ENCODE results near the gene CELSR2.

CELSR2 gene

DNA sequence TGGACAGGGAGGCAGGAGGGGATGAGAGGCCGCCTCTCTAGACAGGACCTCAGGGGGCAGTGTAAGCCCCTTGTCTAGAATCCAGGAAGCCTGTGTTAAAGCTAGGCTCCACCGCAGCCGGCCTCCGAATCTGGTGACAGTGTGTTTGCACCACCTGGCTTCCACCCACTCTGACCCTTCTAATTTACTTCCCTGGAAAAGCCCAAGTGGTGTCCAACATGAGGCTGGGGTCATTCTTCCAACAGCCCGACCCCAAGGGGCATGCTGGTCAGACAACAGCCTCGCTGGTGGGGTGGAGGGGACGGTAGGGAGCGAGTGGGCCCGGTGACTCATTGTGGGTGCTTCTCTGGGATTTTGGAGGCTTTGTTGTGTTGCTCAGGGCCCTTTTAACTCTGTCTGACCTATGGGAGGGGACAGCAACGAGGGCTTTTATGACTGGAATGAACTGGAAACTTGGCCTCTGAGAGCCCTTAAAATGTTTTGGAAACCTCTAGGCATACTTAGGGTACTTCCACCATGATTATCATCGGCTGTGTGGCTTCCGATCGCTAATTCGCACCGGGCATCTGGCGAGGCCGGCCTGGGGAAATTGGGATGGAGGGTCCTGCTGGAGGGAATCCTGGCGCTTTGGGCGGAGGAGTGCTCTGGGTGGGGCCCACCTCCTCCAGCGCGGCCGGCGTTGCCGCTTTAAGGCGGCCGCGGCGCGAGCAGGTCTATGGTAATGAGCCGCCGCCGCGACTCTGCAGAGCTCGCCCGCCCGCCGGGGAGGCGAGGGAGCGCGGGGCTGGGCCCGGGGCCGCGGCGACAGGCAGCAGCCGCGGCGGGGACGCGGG is at the start of gene CELSR2:
Gene CELSR2 (plus strand): TSS at position 743 of the 833 bp plus-strand sequence. CDS start 541 bp downstream, outside the sequence.
- DNase-seq (ENCODE audit: low spot score in 2 of 2) (peak; percentile 33 to 81), ATAC-seq (peak; percentile 90)
- Mint-ChIP-seq H3K4me3 (peak within 1 kb of the TSS; percentile 58), H3K4me1 (peaks cover 39% of the 10 kb centered on the region), H3K36me3 (no peaks in the 10 kb centered on the region), H3K27ac (no peak within 1 kb of the TSS), H3K9me3 (no peaks in the 10 kb centered on the region)

DNA sequence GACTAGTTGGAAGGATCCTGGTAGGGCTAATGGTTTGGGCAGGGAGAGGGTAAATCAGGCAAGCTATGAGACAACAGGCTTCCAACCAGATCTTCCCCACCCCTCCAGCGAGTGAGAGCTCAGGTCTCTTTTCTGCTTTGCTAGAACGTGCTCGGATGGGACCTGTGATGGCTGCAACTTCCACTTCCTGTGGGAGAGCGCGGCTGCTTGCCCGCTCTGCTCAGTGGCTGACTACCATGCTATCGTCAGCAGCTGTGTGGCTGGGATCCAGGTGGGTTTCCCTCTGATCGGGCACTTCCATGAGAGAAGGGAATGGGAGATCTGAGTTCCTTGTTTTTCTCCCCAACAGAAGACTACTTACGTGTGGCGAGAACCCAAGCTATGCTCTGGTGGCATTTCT is 49.6 kb upstream of the CELSR2 start:
- Mint-ChIP-seq H3K4me3 (no peak overlapping the region), H3K27ac (peak overlapping the region; percentile 50), H3K9me3 (no peaks in the 10 kb centered on the region), H3K4me1 (peaks cover 27% of the 10 kb centered on the region), H3K36me3 (no peaks in the 10 kb centered on the region)
- ATAC-seq: no peak
- no peak for DNase-seq (ENCODE audit: low spot score in 2 of 2)

GRCh38 chr1:109201123-109201703 is 48.1 kb upstream of the CELSR2 start:
- Mint-ChIP-seq H3K27ac (peak overlapping the region; percentile 70), H3K9me3 (no peaks in the 10 kb centered on the region), H3K36me3 (no peaks in the 10 kb centered on the region), H3K4me3 (no peak overlapping the region), H3K4me1 (peaks cover 27% of the 10 kb centered on the region)
- DNase-seq (ENCODE audit: low spot score in 2 of 2) (peak; percentile 44 to 65), ATAC-seq (peak; percentile 90)

GRCh38 chr1:109204484-109204883 is 44.9 kb upstream of the CELSR2 start:
- H3K27ac Mint-ChIP-seq: no peak overlapping the region
- no peak for ATAC-seq
- H3K4me3 Mint-ChIP-seq: no peak overlapping the region
- DNase-seq (ENCODE audit: low spot score in 2 of 2): no peak
- H3K36me3 Mint-ChIP-seq: no peaks in the 10 kb centered on the region
- peaks cover 11% of the 10 kb centered on the region for H3K4me1 Mint-ChIP-seq
- H3K9me3 Mint-ChIP-seq: no peaks in the 10 kb centered on the region

- H3K9me3 Mint-ChIP-seq: no peaks in the 10 kb centered on the region
- H3K36me3 Mint-ChIP-seq: no peaks in the 10 kb centered on the region
- DNase-seq (ENCODE audit: low spot score in 2 of 2) (no peak), ATAC-seq (no peak)
- H3K4me1 Mint-ChIP-seq: no peaks in the 10 kb centered on the region
- no peak overlapping the region for H3K4me3 Mint-ChIP-seq
- H3K27ac Mint-ChIP-seq: no peak overlapping the region
Measured at GRCh38 chr1:109206339-109206738, 43.0 kb upstream of the CELSR2 start.

GRCh38 chr1:109207467-109208103 is 41.8 kb upstream of the CELSR2 start:
- H3K36me3 Mint-ChIP-seq: no peaks in the 10 kb centered on the region
- H3K4me1 Mint-ChIP-seq: no peaks in the 10 kb centered on the region
- H3K4me3 Mint-ChIP-seq: no peak overlapping the region
- DNase-seq (ENCODE audit: low spot score in 2 of 2): no peak
- H3K9me3 Mint-ChIP-seq: no peaks in the 10 kb centered on the region
- no peak overlapping the region for H3K27ac Mint-ChIP-seq
- ATAC-seq: no peak

DNA sequence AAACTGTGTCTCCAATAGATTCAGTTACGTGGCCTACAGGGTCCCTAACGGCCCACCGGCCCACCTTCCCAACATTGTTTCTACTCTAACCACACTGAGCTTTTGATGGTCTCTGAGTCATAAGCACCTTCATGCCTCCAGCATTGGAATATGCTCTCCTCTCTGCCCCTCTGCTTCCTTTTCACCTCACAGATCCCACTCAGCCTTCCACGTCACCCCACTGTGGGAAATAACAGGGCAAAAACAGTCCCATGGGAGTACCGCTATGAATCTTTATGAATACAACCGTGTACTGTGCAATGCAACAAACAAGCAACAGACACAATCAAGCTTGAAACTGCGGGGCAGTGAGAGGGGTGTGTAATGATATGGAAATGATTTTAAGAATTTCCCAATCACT is 40.9 kb upstream of the CELSR2 start:
- H3K9me3 Mint-ChIP-seq: no peaks in the 10 kb centered on the region
- DNase-seq (ENCODE audit: low spot score in 2 of 2) (no peak), ATAC-seq (no peak)
- no peak overlapping the region for H3K27ac Mint-ChIP-seq
- no peak overlapping the region for H3K4me3 Mint-ChIP-seq
- no peaks in the 10 kb centered on the region for H3K4me1 Mint-ChIP-seq
- H3K36me3 Mint-ChIP-seq: peaks cover 3% of the 10 kb centered on the region

DNA sequence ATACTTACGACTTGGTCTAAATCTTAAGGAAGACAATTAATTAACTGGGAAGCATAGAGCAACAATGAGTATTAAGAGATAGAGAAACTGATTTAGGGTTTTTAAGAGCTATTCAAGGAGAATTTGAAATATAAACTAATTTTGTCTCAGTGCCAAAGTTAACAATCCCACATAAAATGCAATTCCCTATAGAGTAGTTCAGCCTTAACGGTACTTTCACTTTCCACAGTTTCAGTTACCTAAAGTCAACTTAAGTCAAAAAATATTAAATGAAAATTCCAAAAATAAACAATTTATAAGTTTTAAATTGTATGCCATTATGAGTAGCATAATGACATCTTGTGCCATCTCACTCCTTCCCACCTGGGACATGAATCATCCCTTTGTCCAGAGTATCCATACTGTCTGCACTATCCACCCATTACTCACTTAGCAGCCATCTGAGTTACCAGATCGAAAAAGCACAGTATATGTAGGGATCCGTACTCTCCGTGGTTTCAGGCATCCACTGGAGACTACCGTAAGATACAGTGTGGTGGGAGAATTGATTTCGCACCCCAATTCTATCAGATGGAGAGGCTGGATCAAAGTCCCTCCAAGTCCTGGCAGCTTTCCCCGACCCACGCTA is 40.4 kb upstream of the CELSR2 start:
- no peak for DNase-seq (ENCODE audit: low spot score in 2 of 2)
- Mint-ChIP-seq H3K4me3 (no peak overlapping the region), H3K9me3 (no peaks in the 10 kb centered on the region)

GRCh38 chr1:109210058-109210457 is 39.3 kb upstream of the CELSR2 start:
- Mint-ChIP-seq H3K9me3 (no peaks in the 10 kb centered on the region), H3K4me3 (no peak overlapping the region), H3K4me1 (no peaks in the 10 kb centered on the region), H3K36me3 (peaks cover 20% of the 10 kb centered on the region), H3K27ac (no peak overlapping the region)
- ATAC-seq: no peak
- no peak for DNase-seq (ENCODE audit: low spot score in 2 of 2)

More for the DNA sequence above, 40.4 kb upstream of the CELSR2 start:
- no peak for ATAC-seq
- no peak overlapping the region for H3K27ac Mint-ChIP-seq
- peaks cover 8% of the 10 kb centered on the region for H3K36me3 Mint-ChIP-seq
- no peaks in the 10 kb centered on the region for H3K4me1 Mint-ChIP-seq

- ATAC-seq (no peak), DNase-seq (ENCODE audit: low spot score in 2 of 2) (no peak)
Measured at GRCh38 chr1:109213345-109213823, 36.0 kb upstream of the CELSR2 start.

DNA sequence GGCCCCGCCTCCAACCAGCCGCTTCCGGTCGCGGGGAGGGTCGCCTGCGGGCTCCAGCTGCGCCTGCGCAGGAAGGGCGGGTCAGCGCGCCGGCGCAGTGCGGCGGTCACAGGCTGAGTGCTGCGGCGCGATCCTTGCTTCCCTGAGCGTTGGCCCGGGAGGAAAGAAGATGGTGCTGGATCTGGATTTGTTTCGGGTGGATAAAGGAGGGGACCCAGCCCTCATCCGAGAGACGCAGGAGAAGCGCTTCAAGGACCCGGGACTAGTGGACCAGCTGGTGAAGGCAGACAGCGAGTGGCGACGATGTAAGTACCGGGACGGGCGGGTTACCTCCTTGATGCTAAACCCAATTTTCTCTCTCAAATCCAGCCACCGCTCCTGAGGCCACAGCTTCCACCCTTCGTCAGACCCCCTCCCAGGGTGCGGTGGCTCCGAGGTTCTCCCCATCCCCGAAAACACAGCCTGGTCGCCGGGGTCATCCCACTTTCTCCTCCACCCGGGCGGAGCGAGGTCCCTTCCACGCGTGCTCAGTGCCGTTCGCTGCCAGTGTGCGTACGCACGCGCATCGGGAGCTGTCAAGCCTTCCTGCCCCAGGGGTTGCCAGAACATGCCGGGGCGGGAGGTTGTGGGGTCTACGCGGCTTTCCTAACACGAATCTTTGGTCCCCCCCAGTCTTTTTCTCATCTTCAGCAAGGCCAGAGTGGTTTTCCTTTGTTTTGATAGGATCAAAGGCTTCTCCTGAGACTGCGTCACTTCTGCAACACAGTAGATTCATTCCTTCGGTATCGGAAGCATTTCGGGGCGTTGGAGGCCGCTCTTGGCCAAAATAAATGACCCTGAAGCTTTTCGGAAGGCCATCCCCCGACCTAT is 35.3 kb upstream of the CELSR2 start, which contains the start of gene SARS1:
Gene SARS1 (plus strand): TSS at position 95 of the 870 bp plus-strand sequence. CDS start 75 bp downstream, at position 170.
- Mint-ChIP-seq H3K4me3 (peak within 1 kb of the TSS; percentile 99), H3K9me3 (no peaks in the 10 kb centered on the region), H3K4me1 (peaks cover 22% of the 10 kb centered on the region), H3K36me3 (peaks cover 60% of the 10 kb centered on the region), H3K27ac (peak within 1 kb of the TSS; percentile 98)
- ATAC-seq (peak; percentile 90), DNase-seq (ENCODE audit: low spot score in 2 of 2) (peak; percentile 81 to 94)

More at GRCh38 chr1:109213345-109213823, 36.0 kb upstream of the CELSR2 start:
- Mint-ChIP-seq H3K27ac (peak overlapping the region; percentile 98), H3K36me3 (peaks cover 53% of the 10 kb centered on the region), H3K4me3 (peak overlapping the region; percentile 99), H3K9me3 (no peaks in the 10 kb centered on the region), H3K4me1 (peaks cover 17% of the 10 kb centered on the region)

DNA sequence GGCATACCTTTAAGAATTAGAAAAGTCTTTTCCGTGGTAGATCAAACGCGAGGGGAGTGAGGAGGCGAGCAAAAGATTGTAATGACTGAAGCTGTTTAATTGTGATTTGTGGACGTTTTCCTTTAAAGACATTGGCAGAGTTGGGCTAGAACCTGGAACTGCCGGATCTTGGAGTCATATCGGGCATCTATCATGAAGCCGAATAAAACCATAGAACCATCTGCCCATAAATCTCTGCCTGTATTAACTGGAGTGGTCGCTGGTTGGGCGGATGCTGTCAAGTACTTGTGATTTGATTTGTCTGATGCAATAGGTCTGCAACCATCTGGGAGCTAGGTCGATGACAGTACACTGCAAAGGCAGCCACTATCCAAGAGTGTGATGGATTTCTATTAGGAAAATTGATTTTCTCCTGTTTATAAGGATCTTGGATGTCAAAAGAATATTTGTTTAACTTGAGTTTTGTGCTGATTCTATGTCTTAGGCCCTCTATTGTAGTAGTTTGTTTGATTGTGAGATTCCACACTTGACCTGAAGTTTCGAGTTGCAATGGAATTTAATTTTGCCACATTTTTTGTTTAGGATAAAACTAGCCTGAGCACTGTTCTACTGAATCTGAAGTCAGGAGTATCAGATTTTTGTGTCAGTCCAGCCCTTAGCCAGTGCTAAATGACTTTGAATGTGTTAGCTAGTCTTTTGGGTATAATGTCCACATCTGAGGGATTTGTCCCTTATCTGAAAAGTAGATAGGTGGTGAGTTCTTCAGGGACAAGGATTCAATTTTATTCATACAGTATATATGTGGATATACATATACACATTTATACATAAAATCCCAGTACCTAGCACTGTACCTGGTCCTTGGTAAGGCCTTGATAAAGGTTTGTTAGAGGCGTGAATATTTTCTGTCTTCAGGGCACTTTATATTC is 34.4 kb upstream of the CELSR2 start:
- Mint-ChIP-seq H3K9me3 (no peaks in the 10 kb centered on the region), H3K4me3 (peak overlapping the region; percentile 99), H3K27ac (peak overlapping the region; percentile 98), H3K4me1 (peaks cover 22% of the 10 kb centered on the region), H3K36me3 (peaks cover 60% of the 10 kb centered on the region)
- ATAC-seq (peak; percentile 72), DNase-seq (ENCODE audit: low spot score in 2 of 2) (peak in 1 of 2 donors; percentile 73)

- peak overlapping the region; percentile 99 for H3K4me3 Mint-ChIP-seq
- peaks cover 22% of the 10 kb centered on the region for H3K4me1 Mint-ChIP-seq
- H3K27ac Mint-ChIP-seq: peak overlapping the region; percentile 98
- DNase-seq (ENCODE audit: low spot score in 2 of 2): no peak
- no peak for ATAC-seq
- H3K9me3 Mint-ChIP-seq: no peaks in the 10 kb centered on the region
- peaks cover 77% of the 10 kb centered on the region for H3K36me3 Mint-ChIP-seq
Measured at GRCh38 chr1:109216662-109217061, 32.7 kb upstream of the CELSR2 start.

Measured in stimulated activated effector memory CD8-positive, alpha-beta T cell treated with anti-CD3 and anti-CD28 coated beads, Interleukin-12 subunit alpha, Interleukin-12 subunit beta, amount 100 ng/mL, for 72 hours (primary cell).